SKM-1 (cell line): ENCODE results near the gene PLCB1.
"Not testable (repeated sequence)": the region's sequence is repeated elsewhere in the genome, so short reads cannot be mapped to it uniquely, and the experiment has no call there.

Experiments
- DNase-seq: peaks from one replicate; lab custom pipeline; 2025; ENCODE audit not compliant: unreplicated experiment; lab: John Stamatoyannopoulos, UW

PLCB1 gene

GRCh38 chr20:8579035-8579434 lies 447.0 kb downstream of the PLCB1 start:
- no peak for DNase-seq

DNA sequence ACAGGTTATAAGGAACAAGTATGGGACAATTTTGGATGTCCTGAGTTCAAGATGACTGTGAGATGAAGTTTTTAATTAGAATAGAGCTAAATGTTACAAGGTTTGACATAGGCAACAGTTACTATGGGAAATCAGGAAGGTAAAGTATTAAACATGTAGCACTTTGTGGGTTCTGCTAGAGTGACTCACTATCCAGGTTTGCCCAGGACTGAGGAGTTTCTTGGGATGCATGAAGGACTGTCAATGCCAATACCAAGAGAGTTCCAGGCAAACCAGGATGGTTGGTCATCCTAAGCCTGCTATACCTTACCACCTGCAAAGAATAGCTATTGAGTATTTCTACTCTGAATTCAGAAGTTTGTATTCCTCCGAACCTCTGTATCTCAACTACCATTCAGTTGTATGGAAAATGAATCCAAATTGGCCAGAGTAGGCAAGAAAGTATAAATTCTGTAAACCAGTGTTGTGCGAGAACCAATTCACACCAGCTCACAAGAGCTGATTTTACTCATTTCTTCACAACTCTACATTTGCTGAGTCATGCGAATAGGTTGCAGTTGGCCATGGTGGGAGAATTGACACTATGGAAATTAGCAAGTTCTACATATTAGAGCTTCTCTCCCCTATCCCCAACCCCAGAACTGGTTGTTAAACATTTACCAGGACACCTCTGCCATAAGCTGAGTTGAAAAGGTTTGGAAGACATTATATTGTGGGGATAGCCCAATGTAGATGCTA lies 449.5 kb downstream of the PLCB1 start:
- DNase-seq = no peak

DNA sequence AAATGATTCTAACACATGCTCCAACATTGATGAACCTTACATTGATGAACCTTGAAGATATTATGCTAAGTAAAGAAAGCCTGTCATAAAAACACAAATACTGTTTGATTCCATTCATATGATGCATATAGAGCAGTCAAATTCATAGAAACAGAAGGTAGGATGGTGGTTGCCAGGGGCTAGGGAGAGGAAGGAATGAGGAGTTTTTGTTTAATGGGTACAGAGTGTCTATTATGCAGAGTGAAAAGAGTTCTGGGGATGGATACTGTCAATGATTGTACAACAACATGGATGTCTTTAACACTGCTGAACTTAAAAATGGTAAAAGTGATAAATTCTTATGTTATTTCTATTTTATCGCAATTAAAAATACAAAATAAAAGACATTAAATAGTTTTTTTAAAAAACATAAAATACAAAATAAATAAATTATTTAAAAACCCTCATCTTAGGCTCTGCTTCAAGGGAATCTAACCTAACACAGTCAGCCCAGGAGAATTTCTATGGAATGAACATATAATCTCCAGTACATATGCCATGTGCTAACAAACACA lies 451.0 kb downstream of the PLCB1 start:
- no peak for DNase-seq

DNA sequence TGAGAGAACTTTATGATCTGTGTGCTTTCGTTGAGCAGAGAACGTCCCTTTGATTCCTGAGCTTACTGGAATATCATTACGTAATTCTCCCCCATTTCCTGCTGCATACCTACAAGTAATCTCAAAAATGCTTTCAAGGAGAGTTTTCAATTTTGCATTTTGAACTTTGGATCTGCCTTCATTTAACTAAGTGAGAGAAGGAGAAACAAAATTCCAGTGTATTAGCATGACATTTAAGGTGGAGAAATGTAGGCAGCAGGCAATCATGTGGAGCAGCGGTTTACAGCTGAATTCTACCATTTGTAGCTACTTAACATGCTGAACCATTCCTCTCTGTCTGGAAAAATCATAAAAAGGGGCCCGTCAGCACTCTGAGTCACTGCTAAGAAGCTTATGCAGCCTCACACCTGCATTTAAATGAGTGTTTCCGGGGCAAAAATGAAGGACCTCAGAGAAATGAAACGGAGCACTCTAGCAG lies 451.5 kb downstream of the PLCB1 start:
- DNase-seq = no peak

GRCh38 chr20:8587251-8587650 lies 455.2 kb downstream of the PLCB1 start:
- no peak for DNase-seq

DNA sequence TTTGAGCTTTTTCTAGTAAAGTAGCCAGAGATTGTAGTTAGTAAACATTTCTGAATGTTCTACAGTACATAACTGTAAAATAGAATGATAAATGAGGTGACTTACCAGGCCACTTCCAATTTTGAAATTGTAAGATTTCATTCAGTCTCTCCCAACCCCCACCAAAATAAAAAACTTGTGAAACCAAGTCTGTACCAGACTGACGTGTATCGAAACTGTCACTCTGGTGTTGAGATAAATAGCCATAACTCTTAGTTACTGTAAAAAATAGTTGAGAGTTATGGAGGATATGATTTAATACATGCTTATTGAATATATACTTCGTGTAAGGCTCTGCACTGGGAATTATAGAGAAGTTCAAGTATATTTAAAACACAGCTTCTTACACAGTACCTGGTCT lies 455.7 kb downstream of the PLCB1 start:
- DNase-seq = no peak

- no peak for DNase-seq
Measured at GRCh38 chr20:8589956-8590355, 457.9 kb downstream of the PLCB1 start.

DNA sequence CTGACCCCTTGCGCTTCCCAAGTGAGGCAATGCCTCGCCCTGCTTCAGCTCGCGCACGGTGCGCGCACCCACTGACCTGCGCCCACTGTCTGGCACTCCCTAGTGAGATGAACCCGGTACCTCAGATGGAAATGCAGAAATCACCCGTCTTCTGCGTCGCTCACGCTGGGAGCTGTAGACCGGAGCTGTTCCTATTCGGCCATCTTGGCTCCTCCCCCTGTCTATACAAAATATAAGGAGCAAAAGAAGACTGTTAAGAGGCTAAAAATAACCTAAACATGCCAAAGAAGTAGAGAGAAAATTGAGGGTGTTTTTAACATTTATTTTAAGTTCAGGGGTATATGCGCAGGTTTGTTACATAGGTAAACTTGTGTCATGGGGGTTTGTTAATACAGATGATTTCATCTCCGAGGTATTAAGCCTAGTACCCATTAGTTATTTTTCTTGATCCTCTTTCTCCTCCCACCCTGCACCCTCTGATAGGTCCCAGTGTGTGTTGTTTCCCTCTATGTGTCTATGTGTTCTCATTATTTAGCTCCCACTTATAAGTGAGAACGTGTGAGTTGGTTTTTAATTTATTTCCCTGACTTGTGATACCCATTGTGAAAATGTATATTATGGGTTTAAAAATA lies 469.0 kb downstream of the PLCB1 start:
- not testable (repeated sequence) for DNase-seq

DNA sequence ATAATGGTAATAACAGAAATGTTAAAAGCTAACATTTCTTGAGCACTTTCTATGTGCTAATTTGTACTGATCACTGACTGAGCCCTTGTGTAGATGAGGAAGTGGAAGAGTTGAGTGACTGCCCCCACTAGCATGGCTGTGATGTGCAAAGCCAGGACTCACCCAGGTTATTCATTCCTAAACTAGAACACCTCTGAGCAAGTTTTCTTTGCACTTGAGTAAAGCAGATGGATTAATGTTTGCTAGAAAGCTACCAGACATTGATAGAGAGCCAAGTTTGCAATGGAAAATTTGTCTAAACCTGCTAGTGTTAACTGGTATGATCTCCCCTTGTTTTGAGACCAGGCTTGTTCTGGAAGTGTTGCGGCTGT lies 469.5 kb downstream of the PLCB1 start:
- no peak for DNase-seq

DNA sequence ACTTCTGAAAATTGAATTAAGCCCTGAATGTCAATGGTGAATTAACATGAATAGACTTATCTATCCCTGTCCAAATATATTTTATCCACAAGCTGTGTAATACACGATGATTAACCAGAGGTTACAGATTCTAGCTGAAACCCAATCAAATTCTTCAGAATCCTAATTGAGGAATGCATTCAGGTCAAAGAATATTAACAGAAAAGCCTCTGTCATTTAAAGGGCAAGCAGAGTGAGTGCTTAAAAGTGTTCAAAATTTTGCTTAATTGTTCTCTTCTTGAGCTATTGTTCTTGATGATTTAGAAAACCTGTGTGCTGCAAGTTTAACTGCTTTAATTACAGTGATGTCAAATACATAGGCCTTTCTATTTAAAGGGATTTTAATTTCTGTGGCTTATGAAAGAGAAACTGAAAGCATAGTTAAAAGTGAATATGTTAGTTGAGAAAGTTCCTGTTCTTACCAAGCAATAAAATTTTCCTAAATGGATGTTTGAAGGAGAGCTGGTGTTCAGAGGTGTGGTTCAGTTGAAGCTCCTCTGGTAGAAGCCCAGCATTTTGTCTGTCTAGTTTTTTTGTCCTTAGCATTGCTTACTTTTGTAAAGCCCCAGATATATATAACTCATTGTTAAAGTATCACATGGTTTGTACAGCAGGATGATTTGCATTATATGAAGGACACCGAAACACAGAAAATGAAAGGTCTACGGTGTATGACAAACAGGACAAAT lies 470.5 kb downstream of the PLCB1 start:
- no peak for DNase-seq

DNA sequence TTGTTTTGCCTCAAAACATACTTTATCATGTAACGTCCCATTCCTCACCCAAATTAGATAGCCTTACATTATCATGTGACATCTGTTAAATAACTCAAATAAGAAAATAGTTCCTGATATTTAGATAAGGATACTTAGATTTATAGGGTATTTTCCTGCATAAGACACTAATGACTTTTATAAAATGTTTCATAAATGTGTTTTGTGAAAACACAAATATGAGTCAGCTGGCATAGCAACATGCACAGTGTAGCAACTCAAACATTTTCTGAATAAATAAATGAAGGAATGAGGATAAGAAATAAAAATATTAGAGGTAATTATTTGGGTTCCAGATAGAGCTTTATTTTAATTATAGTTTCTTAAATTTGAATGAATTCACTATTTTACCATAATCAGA lies 476.4 kb downstream of the PLCB1 start:
- DNase-seq = no peak

GRCh38 chr20:8616792-8617191 lies 484.7 kb downstream of the PLCB1 start:
- no peak for DNase-seq

DNA sequence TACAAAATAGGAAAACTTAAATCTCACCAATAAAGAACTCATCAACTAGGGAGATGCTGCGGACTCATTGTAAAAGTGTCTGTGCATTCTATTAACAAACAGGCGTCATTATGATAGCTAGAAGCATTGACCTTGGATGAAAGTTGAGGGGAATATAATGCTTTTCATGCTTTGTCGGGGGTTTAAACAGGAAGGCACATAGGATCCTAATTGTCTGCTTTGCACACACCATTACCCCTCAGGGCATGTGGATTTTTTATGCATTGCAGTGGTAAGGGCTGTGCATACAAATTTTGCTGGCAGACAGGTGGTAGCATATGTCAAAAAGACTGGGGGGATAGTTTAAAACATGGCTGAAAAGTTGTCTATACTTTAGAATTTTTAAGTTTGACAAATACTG lies 488.9 kb downstream of the PLCB1 start:
- DNase-seq = no peak

- no peak for DNase-seq
Measured at GRCh38 chr20:8624046-8624445, 492.0 kb downstream of the PLCB1 start.

- DNase-seq = no peak
Measured at GRCh38 chr20:8624616-8625015, 492.6 kb downstream of the PLCB1 start.

DNA sequence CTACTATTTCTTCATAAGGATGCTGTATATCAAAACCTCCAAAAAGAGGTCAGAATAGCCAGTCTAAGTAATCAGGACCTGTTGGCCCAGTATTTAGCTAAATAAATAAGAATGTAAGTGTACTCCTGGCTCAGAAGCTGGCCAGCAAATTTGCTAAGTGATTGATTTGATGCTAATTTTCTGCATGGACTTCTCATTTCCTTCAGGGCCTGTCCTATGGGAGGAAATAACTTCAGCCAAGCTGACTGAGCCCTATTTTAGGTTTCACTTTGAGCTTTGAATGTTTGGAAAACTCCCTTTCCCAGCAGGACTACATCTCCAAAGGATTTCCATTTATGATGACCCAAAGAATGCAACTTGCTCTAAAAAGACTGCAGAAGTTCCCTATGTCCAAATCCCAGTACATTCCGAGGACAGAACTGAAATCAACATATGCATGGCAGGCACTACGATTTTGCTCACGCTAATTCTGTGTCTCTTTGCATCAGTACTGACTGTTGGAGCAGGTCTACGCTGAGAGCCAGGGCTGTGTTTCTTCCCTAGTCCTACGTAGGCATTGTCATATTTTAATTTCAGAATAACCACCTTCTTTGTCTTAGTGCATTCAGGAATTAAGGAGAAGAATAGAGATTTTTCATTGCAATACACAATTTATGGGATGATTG lies 495.4 kb downstream of the PLCB1 start:
- DNase-seq = no peak

DNA sequence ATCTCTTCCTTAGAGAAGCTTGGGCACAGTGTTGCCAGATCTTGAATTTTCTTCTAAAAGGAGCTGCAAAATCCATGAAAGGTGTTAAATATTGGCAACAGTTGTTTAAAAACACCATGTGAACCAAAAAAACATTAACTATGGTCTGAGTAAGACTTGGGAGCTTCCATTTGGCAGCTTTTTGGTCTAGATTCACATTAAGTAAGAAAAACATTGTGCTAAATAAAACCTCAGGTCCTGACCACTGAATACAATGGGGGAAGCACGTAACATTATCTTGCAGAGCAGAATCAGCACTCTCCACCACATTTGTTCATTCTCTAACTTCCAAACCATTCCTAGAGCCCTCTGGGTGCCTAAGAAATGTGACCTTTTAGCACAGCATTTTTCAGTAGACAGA lies 499.2 kb downstream of the PLCB1 start:
- no peak for DNase-seq

DNA sequence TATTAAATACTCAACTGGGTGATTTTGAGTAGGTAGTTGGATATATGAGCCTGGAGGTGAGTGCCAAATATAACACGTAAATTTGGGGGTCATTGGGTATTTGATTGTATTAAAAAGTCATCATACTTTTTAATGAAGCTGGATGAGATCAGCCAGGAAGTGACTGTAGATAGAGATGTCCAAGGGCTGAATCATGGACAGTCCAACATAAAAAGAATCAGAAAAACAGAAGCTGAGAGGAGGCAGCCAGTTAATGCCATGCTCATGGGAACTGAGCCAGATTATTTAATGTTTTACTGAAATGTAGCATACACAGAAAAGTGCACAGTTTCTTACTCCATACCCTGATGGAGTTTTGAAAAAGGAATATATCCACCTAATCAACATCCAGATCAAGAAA lies 501.3 kb downstream of the PLCB1 start:
- no peak for DNase-seq

DNA sequence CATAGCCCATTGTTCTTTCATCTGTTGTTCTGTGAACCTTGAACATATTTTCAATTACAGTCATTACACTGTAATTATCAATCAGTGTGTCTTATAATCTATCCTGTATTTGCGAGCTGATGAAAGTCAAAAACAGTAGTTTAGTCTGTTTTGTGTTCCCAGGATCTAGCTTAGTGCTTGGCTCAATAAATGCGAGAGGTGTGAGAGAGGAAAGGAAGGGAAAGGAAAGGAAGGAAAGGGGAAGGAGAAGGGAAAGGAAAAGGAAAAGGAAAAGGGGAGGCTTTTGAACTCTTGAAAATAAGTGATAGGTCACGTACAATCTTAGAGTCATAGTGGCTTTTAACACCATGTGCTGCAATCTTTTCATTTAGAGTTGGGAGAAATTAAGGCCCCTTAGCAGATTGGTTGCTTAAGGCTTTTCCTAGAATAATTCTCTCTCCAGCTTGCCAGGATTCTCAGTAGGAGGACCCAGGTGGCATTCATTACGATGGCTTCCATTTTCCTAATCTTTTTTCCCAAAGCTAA lies 503.0 kb downstream of the PLCB1 start:
- DNase-seq = no peak

DNA sequence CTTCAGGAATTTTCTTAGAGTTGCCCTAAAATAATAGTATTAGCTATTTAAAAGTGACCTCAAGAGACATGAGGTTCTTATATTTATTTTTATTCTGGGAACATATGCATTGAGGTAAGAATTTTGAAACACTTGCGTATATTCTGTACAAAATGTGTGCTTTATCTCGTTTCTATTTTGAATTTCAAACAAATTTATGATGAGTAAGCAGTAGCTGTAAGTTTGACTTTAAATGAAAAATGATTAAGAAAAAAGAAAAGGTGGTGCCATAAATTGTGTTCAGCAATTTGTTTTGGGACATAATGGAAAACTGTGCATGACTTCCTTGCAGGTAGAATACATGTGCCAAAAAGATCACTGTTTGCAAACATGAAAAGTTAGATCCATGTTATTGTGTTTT lies 503.8 kb downstream of the PLCB1 start:
- DNase-seq = no peak

- no peak for DNase-seq
Measured at GRCh38 chr20:8639112-8639778, 507.2 kb downstream of the PLCB1 start.
